Thoracic aorta (tissue), 2 donors: ENCODE data around the gene HSPA1B. TPM values are rescaled to one million over a fixed set of nuclear protein-coding genes. Genes with fewer than 3 reads are reported as not detected.
A peak's percentile ranks its signal among the peaks of the same experiment; 100 is the strongest.
"Not testable (repeated sequence)": the region's sequence is repeated elsewhere in the genome, so short reads cannot be mapped to it uniquely, and the experiment has no call there.

Experiments used
- ATAC-seq: fragments of 150-250 bp; one replicate; pipeline ENCODE4 v1.8.0; 2017; ENCODE audit warnings: low read depth; ENCODE audit not compliant: insufficient number of reproducible peaks, low FRiP score
- DNase-seq: peaks from one replicate; pipeline ENCODE4 v3.0.0-alpha.2; 2020; ENCODE audit warnings: low spot score
- H3K27ac ChIP-seq, 2 donors: fragments of 200-600 bp; sonication (generic); 1 replicate in 1 of 2; 2 replicates in 1 of 2; pipeline ENCODE4 v1.5.1; 2016; ENCODE audit warnings: mild to moderate bottlenecking in 2 of 2, moderate library complexity in 2 of 2
- H3K27me3 ChIP-seq: fragments of 200-600 bp; sonication (generic); replicated peaks from 2 replicates; pipeline ENCODE4 v1.6.0; 2016; ENCODE audit warnings: mild to moderate bottlenecking; ENCODE audit not compliant: insufficient read depth
- H3K36me3 ChIP-seq: fragments of 200-600 bp; sonication (generic); one replicate; pipeline ENCODE4 v1.5.1; 2016
- H3K4me1 ChIP-seq, 2 donors: fragments of 200-600 bp; sonication (generic); 1 replicate in 1 of 2; 2 replicates in 1 of 2; pipeline versions ENCODE4 v1.5.1 to v1.6.0; 2016; ENCODE audit warnings: low read depth in 2 of 2, mild to moderate bottlenecking in 1 of 2; ENCODE audit not compliant: control insufficient read depth in 1 of 2
- H3K4me3 ChIP-seq: fragments of 200-600 bp; sonication (generic); 2 replicates; pipeline ENCODE4 v1.5.1; 2016; ENCODE audit warnings: mild to moderate bottlenecking
- H3K9me3 ChIP-seq: fragments of 200-600 bp; sonication (generic); 2 replicates; pipeline ENCODE4 v1.5.1; 2016
- CTCF ChIP-seq: fragments of 200-600 bp; sonication (generic); IDR thresholded peaks from one replicate; pipeline ENCODE4 v1.5.1; 2019; ENCODE audit warnings: antibody characterized with exemption
- total RNA-seq, 2 donors: library from RNA; depleted of rRNA; stranded (reverse); fragments of >200 nt; gene quantifications; one replicate each; pipeline versions ENCODE4 v1.1.0 to v1.2.3, GENCODE V29; 2016

HSPA1B gene
- total RNA-seq, 2 donors from 2014 or later = 178 to 262 TPM

- ATAC-seq = no peak
- Histone ChIP-seq H3K4me1 (no peaks in the 10 kb centered on the region), H3K4me3 (no peak overlapping the region), H3K27me3 (no peaks in the 10 kb centered on the region), H3K9me3 (no peaks in the 10 kb centered on the region), H3K27ac (no peak overlapping the region), H3K36me3 (peaks cover 41% of the 10 kb centered on the region)
- no peak for DNase-seq
- no peak for TF ChIP-seq CTCF
Measured at GRCh38 chr6:31785475-31785874, 42.1 kb upstream of the HSPA1B start.

- Histone ChIP-seq H3K4me1 (peaks cover 14 to 19% of the 10 kb centered on the region in 2 donors), H3K9me3 (no peaks in the 10 kb centered on the region), H3K27me3 (no peaks in the 10 kb centered on the region), H3K27ac (no peak overlapping the region), H3K4me3 (no peak overlapping the region), H3K36me3 (peaks cover 4% of the 10 kb centered on the region)
- TF ChIP-seq CTCF = peak; percentile 37
- ATAC-seq (no peak), DNase-seq (no peak)
Measured at GRCh38 chr6:31791324-31792089, 36.0 kb upstream of the HSPA1B start.

GRCh38 chr6:31792090-31792374 is 35.5 kb upstream of the HSPA1B start:
- no peaks in the 10 kb centered on the region for H3K9me3 ChIP-seq
- peaks cover 14 to 20% of the 10 kb centered on the region in 2 donors for H3K4me1 ChIP-seq
- H3K27ac ChIP-seq = no peak overlapping the region
- H3K27me3 ChIP-seq = no peaks in the 10 kb centered on the region
- H3K4me3 ChIP-seq = no peak overlapping the region
- no peak for ATAC-seq
- peaks cover 4% of the 10 kb centered on the region for H3K36me3 ChIP-seq
- no peak for TF ChIP-seq CTCF
- DNase-seq = no peak

GRCh38 chr6:31792761-31793171 is 34.8 kb upstream of the HSPA1B start:
- ATAC-seq = no peak
- no peak overlapping the region for H3K4me3 ChIP-seq
- H3K36me3 ChIP-seq = peaks cover 4% of the 10 kb centered on the region
- H3K27me3 ChIP-seq = no peaks in the 10 kb centered on the region
- DNase-seq = no peak
- H3K9me3 ChIP-seq = no peaks in the 10 kb centered on the region
- peaks cover 14 to 20% of the 10 kb centered on the region in 2 donors for H3K4me1 ChIP-seq
- no peak for TF ChIP-seq CTCF
- H3K27ac ChIP-seq = no peak overlapping the region

- not testable (repeated sequence) for ATAC-seq, H3K36me3 ChIP-seq, H3K9me3 ChIP-seq, H3K27ac ChIP-seq, DNase-seq, H3K27me3 ChIP-seq
- Histone ChIP-seq H3K4me3 (peak overlapping the region; percentile 93), H3K4me1 (peaks cover 14 to 20% of the 10 kb centered on the region in 2 donors)
Measured at GRCh38 chr6:31793927-31794245, 33.7 kb upstream of the HSPA1B start.
